Tongue (tissue), 3 donors: ENCODE results near the gene CFAP45. TPM values are rescaled to one million over a fixed set of nuclear protein-coding genes. Genes with fewer than 3 reads are reported as not detected.

ENCODE experiments used
- DNase-seq: peaks from one replicate; pipeline ENCODE4 v3.0.0-alpha.2; 2015
- small RNA-seq: library from RNA; depleted of rRNA; stranded (forward); fragments of <200 nt; gene quantifications from one replicate; pipeline ENCODE3, GENCODE V24; 2014; ENCODE audit warnings: low replicate concordance
- total RNA-seq: library from RNA; depleted of rRNA; stranded (reverse); fragments of >200 nt; gene quantifications from one replicate; pipeline ENCODE4 v1.2.3, GENCODE V29; 2014

The CFAP45 gene
- total RNA-seq, 1 donor from 2014 or later: 0.10 TPM

DNA sequence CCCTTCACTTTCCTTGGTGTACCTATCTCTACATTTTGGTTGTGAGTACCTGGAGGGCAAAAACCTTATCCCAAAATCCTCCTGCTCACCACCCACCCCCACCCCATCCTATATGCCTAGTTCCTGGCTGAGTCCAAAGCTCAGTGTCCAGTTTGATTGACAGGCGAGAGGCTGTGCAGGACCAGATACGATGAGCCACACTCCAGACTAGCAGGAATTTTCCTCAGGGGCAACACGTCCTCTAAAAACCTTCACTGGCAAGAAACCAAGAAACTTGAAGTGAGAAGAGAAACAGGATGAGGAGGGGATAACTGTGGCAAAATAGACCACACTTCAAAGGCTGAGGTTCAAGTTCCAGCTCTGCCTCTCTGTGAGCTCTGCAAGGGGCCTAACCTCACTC lies 74.4 kb downstream of the CFAP45 start:
- no peak for DNase-seq

DNA sequence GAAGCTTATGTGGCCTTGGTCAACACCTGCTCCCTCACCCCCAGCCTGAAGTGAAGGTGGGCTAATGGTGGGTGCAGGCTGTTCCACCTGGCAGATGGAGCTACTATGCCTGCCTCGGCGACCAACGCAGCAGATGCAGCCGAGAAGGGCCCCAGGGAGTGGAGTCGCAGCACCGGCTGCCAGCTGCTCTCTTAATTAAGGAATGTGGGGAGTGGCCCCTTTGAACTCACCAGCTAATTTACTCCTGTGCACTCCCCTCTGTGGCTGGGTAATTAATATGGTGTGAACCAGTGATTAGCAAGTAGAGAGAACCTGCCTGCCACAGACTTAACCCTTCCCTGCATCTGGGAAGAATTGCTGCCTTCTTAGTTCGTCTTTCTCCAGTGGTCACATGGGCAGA lies 76.6 kb downstream of the CFAP45 start:
- DNase-seq: peak; percentile 49

Small RNA genes lying within 50 kb of the gene (small RNA-seq; reads per million reads assigned to genes)
- not detected for gene MIR4259
- gene RF00570: 0.29 reads per million, percentile 50 among the genes with 10 or more reads in this experiment

Other genes starting within 250 kb of the CFAP45 start
- gene CRP, start 185.6 kb downstream of the CFAP45 start, total RNA-seq: not detected
- gene DUSP23, start 119.2 kb downstream of the CFAP45 start, total RNA-seq: 24.3 TPM
- gene FCRL6, start 97.8 kb downstream of the CFAP45 start, total RNA-seq: not detected
- 0.92 TPM for gene SLAMF8, start 73.3 kb downstream of the CFAP45 start, total RNA-seq
- not detected for gene VSIG8, start 37.5 kb downstream of the CFAP45 start, total RNA-seq
- 238 TPM for gene TAGLN2, start 25.3 kb upstream of the CFAP45 start, total RNA-seq
- 8.7 TPM for gene IGSF9, start 45.4 kb upstream of the CFAP45 start, total RNA-seq
- gene SLAMF9, start 54.1 kb upstream of the CFAP45 start, total RNA-seq: not detected
- gene PIGM, start 131.8 kb upstream of the CFAP45 start, total RNA-seq: 4.5 TPM
- 0.41 TPM for gene KCNJ10, start 170.0 kb upstream of the CFAP45 start, total RNA-seq
- not detected for gene KCNJ9, start 181.4 kb upstream of the CFAP45 start, total RNA-seq
- gene IGSF8, start 198.5 kb upstream of the CFAP45 start, total RNA-seq: 21.8 TPM
- gene ATP1A2, start 215.6 kb upstream of the CFAP45 start, total RNA-seq: 144 TPM